ENCODE data around the gene ALS2. TPM values are rescaled to one million over a fixed set of nuclear protein-coding genes. Genes with fewer than 3 reads are reported as not detected.
"Not testable (repeated sequence)": the region's sequence is repeated elsewhere in the genome, so short reads cannot be mapped to it uniquely, and the experiment has no call there.

The ALS2 gene
- total RNA-seq, 1 experiment from 2014 or later = 56.1 TPM

- no peak for DNase-seq (ENCODE audit: low spot score)
- no peak overlapping the region for H3K4me3 ChIP-seq (ENCODE audit: low read depth, low read length, poor library complexity, severe bottlenecking)
- ChIA-PET CTCF (no interaction called here), POLR2A (ENCODE audit: low non-redundant PET) (no interaction called here)
- no peaks in the 10 kb centered on the region for H3K9me3 ChIP-seq (ENCODE audit: low read depth, low read length, poor library complexity, severe bottlenecking)
- no peaks in the 10 kb centered on the region for H3K36me3 ChIP-seq (ENCODE audit: insufficient read depth, low read length, poor library complexity, severe bottlenecking)
- TF ChIP-seq EZH2 (IDR thresholded peaks at IDR 0.05; ENCODE audit: borderline replicate concordance, low read depth, low read length, poor library complexity, severe bottlenecking) = no peak
- no peak for TF ChIP-seq CTCF (conservative IDR thresholded peaks at IDR 0.05; ENCODE audit: low read depth, low read length)
- H3K4me1 ChIP-seq (ENCODE audit: insufficient read depth, low read length, poor library complexity, severe bottlenecking) = peaks cover 7% of the 10 kb centered on the region
- no peaks in the 10 kb centered on the region for H3K27me3 ChIP-seq (replicated peaks; ENCODE audit: insufficient read depth, low read depth, low read length, poor library complexity)
- no peak overlapping the region for H3K27ac ChIP-seq (ENCODE audit: low read depth, low read length, poor library complexity, severe bottlenecking)
- intact Hi-C loops (cut with micrococcal nuclease; ENCODE audit: unreplicated experiment) = no loop called here
- BruUV-seq (replicated peaks) = no TSS peak
Measured at GRCh38 chr2:201816657-201817575, 36.2 kb upstream of the ALS2 start.

GRCh38 chr2:201813996-201814760 lies 33.4 kb upstream of the ALS2 start:
- CTCF ChIA-PET = no interaction called here
- Histone ChIP-seq H3K4me3 (ENCODE audit: low read depth, low read length, poor library complexity, severe bottlenecking) (no peak overlapping the region), H3K27me3 (replicated peaks; ENCODE audit: insufficient read depth, low read depth, low read length, poor library complexity) (no peaks in the 10 kb centered on the region), H3K36me3 (ENCODE audit: insufficient read depth, low read length, poor library complexity, severe bottlenecking) (no peaks in the 10 kb centered on the region), H3K27ac (ENCODE audit: low read depth, low read length, poor library complexity, severe bottlenecking) (no peak overlapping the region), H3K9me3 (ENCODE audit: low read depth, low read length, poor library complexity, severe bottlenecking) (no peaks in the 10 kb centered on the region), H3K4me1 (ENCODE audit: insufficient read depth, low read length, poor library complexity, severe bottlenecking) (peaks cover 7% of the 10 kb centered on the region)
- POLR2A ChIA-PET (ENCODE audit: low non-redundant PET) = no interaction called here
- BruUV-seq (replicated peaks) = no TSS peak
- TF ChIP-seq EZH2 (IDR thresholded peaks at IDR 0.05; ENCODE audit: borderline replicate concordance, low read depth, low read length, poor library complexity, severe bottlenecking) (no peak), CTCF (conservative IDR thresholded peaks at IDR 0.05; ENCODE audit: low read depth, low read length) (no peak)
- DNase-seq (ENCODE audit: low spot score) = no peak
- intact Hi-C loops (cut with micrococcal nuclease; ENCODE audit: unreplicated experiment) = no loop called here

- BruUV-seq (replicated peaks); H3K9me3 ChIP-seq (ENCODE audit: low read depth, low read length, poor library complexity, severe bottlenecking); DNase-seq (ENCODE audit: low spot score); H3K27ac ChIP-seq (ENCODE audit: low read depth, low read length, poor library complexity, severe bottlenecking); H3K4me3 ChIP-seq (ENCODE audit: low read depth, low read length, poor library complexity, severe bottlenecking); CTCF ChIA-PET; H3K36me3 ChIP-seq (ENCODE audit: insufficient read depth, low read length, poor library complexity, severe bottlenecking); intact Hi-C loops (cut with micrococcal nuclease; ENCODE audit: unreplicated experiment); H3K27me3 ChIP-seq (replicated peaks; ENCODE audit: insufficient read depth, low read depth, low read length, poor library complexity); POLR2A ChIA-PET (ENCODE audit: low non-redundant PET): not testable (repeated sequence)
- H3K4me1 ChIP-seq (ENCODE audit: insufficient read depth, low read length, poor library complexity, severe bottlenecking) = peaks cover 20% of the 10 kb centered on the region
Measured at GRCh38 chr2:201810604-201811003, 29.9 kb upstream of the ALS2 start.

Data from A673 (cell line).